GM12864 (cell line): ENCODE results near the gene C1orf115.
A peak's percentile ranks its signal among the peaks of the same experiment; 100 is the strongest.

ENCODE experiments used
- DNase-seq: peaks from one replicate; pipeline ENCODE4 v3.0.0-alpha.2; 2011; ENCODE audit warnings: low read depth
- H3K4me3 ChIP-seq: 2 replicates; pipeline ENCODE4 v1.5.1; 2011; ENCODE audit warnings: mild to moderate bottlenecking, low read depth, low read length, control low read depth
- TF ChIP-seq, protein P1 (sequence below): IDR thresholded peaks from 2 replicates; pipeline ENCODE4 v1.5.1; 2011; ENCODE audit warnings: low read depth, mild to moderate bottlenecking, moderate library complexity, low read length, control low read depth, inconsistent platforms; ENCODE audit errors: missing control alignments

The C1orf115 gene, protein sequence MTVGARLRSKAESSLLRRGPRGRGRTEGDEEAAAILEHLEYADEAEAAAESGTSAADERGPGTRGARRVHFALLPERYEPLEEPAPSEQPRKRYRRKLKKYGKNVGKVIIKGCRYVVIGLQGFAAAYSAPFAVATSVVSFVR

DNA sequence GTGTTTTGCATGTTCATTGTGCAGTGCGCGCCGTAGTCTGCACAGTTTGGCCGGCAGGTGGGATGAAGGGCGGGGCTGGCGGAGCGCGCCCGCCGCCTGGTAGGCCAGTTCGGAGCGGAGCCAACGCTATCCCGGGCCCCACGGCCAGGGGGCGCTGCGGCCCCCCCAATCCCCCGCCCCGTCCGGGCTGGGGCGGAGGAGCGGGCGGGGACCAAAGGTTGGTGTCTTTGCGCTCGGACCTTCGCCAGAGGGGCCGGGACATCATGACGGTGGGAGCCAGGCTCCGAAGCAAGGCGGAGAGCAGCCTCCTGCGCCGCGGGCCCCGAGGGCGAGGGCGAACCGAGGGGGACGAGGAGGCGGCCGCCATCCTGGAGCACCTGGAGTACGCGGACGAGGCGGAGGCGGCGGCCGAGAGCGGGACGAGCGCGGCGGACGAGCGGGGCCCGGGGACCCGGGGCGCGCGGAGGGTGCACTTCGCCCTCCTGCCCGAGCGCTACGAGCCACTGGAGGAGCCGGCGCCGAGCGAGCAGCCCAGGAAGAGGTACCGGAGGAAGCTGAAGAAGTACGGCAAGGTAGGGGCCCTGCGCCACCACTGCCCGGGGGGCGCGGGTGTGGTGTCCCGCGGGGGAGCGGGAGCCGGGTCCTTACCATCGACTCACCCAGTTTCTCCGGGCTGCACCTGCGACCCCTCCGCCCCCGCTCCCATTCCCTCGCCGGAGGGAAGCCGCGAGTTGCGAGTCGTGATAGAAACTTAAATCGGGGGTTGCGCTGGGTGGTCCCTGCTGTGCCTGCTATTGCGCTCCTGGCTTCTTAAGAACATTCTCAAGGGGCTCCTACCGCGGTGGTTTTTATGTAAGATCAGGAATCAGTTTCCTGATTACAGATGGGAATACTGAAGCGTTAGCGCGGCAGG, at the start of gene C1orf115:
Gene C1orf115 (plus strand): TSS at position 224 of the 913 bp plus-strand sequence. CDS start 40 bp downstream, at position 264.
- H3K4me3 ChIP-seq: peak within 1 kb of the TSS; percentile 61
- DNase-seq: peak; percentile 30
- TF ChIP-seq, protein P1, sequence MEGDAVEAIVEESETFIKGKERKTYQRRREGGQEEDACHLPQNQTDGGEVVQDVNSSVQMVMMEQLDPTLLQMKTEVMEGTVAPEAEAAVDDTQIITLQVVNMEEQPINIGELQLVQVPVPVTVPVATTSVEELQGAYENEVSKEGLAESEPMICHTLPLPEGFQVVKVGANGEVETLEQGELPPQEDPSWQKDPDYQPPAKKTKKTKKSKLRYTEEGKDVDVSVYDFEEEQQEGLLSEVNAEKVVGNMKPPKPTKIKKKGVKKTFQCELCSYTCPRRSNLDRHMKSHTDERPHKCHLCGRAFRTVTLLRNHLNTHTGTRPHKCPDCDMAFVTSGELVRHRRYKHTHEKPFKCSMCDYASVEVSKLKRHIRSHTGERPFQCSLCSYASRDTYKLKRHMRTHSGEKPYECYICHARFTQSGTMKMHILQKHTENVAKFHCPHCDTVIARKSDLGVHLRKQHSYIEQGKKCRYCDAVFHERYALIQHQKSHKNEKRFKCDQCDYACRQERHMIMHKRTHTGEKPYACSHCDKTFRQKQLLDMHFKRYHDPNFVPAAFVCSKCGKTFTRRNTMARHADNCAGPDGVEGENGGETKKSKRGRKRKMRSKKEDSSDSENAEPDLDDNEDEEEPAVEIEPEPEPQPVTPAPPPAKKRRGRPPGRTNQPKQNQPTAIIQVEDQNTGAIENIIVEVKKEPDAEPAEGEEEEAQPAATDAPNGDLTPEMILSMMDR: peak; percentile 93

DNA sequence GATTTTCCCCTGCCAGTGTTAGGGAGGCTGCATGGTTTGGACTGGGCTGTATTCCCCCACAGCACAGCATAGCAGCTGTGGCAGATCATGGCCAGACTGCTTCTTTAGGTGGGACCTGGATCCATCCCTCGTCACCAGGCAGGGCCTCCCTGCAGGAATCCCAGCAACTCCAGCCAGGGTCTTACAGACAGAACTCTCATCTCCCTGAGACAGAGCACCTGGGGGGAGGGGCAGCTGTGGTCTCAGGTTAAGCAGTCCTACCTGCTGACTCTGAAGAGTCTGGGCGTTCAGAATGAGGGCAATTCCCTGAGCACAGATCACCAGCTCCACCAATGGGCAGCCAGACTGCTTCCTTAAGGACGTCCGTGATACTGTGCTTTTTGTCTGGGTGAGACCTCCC, 47.9 kb upstream of the C1orf115 start:
- no peak for DNase-seq
- TF ChIP-seq, protein P1: no peak
- no peak overlapping the region for H3K4me3 ChIP-seq

DNA sequence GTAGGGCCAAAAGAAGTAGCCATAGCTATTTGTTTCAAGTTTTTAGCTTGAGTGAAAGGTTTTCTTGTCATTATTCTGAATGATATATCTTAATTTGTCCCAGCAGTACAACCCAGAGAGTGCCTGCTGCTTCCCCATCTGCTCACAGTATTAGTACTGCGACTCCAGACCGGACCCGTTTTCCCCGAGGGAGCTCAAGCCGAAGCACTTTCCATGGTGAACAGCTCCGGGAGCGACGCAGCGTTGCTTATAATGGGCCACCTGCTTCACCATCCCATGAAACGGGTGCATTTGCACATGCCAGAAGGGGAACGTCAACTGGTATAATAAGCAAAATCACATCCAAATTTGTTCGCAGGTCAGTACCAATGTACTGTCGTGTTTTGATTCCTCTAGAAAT, 37.2 kb upstream of the C1orf115 start:
- H3K4me3 ChIP-seq: no peak overlapping the region
- DNase-seq: no peak
- TF ChIP-seq, protein P1: no peak

DNA sequence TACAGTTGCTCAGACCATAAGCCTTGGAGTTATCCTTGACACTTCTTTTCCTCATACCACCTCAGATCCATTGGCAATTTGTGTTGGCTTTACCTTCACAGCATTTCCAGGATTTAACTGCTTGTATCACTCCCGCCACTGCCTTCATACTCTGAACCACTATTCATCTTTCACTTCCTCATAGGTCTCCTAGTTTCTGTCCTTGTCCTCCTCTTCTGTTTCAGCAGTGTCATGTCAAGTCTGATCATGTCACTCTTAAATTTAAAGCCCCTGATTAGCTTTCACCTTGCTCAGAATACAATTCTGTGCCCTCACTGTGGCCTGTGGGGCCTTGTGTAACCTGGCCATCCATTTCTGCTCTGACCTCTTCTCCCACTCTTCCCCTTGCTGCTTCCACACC, 34.7 kb upstream of the C1orf115 start:
- TF ChIP-seq, protein P1: no peak
- DNase-seq: peak; percentile 24
- no peak overlapping the region for H3K4me3 ChIP-seq

DNA sequence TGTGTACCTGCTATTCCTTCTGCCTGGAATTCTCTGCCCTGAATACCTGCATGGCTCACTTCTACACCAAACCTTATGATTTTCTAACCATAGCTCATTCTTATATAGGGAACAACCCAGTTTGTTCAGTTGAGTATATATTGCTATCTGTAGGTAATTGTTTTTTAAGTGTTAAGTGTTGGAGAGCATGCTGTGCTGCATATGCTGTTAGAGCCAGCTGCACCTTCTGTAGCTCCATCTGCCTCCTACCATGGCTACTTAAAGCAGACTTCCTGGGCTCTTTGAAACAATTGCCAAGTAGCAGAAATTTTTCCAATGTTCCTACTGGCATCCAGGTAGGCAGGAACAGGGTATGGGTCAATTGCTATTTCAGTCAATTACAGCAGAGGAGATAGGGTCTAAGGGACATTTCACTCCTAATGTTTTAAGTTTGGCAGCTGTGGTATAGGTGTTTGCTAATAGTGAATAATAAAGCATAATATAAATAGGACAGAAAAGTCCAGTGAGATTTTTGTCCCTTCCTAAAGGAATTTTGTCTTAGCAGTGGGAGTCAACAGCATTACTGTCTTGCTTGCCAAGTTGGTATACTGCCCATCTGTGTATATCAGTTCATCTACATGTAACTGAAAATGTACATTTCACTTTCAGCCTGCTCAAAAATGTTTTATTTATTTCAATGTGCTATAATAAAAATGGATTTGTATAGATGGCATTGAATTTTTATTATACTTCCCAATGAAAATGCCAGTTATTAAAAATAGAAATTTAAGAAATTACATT, 34.0 kb upstream of the C1orf115 start:
- DNase-seq: no peak
- TF ChIP-seq, protein P1: no peak
- H3K4me3 ChIP-seq: no peak overlapping the region

DNA sequence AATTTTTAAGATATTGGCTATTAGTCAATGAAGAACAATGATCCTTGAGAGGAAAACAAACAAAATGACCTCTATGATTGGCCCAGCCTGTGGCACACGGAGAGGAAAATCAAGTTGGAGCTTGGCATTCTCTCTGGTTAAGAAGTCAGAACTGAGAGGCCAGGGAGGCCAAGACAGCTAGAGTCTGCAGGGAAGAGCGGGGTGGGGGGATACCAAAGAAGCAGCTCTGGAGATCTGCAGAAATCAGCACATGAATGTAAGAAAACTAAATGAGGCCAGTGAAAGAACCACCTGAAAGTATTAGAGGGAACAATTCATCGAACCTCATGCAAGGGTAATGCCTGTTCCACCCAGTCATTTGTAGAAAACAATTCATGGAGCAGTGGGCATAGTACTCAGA, 23.8 kb upstream of the C1orf115 start:
- H3K4me3 ChIP-seq: no peak overlapping the region
- TF ChIP-seq, protein P1: no peak
- no peak for DNase-seq
